HepG2 (cell line): Measurements from ENCODE around the gene GZMA. TPM values are rescaled to one million over a fixed set of nuclear protein-coding genes. Genes with fewer than 3 reads are reported as not detected.

Source experiments
- ATAC-seq: fragments of 200-7000 bp; cut with Tn5 transposase; 3 replicates; pipeline ENCODE4 v1.9.1; 2020; ENCODE audit warnings: mild to moderate bottlenecking, moderate library complexity
- BruUV-seq: library from RNA; stranded (reverse); fragments of 400-500 nt; replicated peaks from 2 replicates; lab custom pipeline; 2021; lab: Mats Ljungman, UMichigan
- CTCF ChIA-PET: fragments of 300-600 bp; formaldehyde crosslinking; extraction: SDS; loops from one replicate; lab custom pipeline; 2021; ENCODE audit warnings: low total read pairs, inconsistent platforms, low intra/inter-chr PET ratio; lab: Yijun Ruan, JAX
- POLR2A ChIA-PET: fragments of 350-600 bp; sonication (Branson Sonifier 250); formaldehyde crosslinking; loops from one replicate; lab custom pipeline; 2020; ENCODE audit warnings: antibody characterized with exemption, inconsistent platforms; lab: Yijun Ruan, JAX
- DNase-seq: peaks from one replicate; pipeline ENCODE4 v3.0.0-alpha.2; 2015; ENCODE audit warnings: low spot score
- FAIRE-seq: peaks from 3 replicates; lab custom pipeline; 2011; peaks lifted over from hg19 to GRCh38; lab: Jason Lieb, UNC
- H2AFZ ChIP-seq: one replicate; pipeline ENCODE4 v1.6.1; 2011; ENCODE audit warnings: low read length, inconsistent platforms
- H3K27ac ChIP-seq: fragments of 300-600 bp; 3 replicates; pipeline ENCODE4 v1.8.0; 2011; ENCODE audit warnings: mixed run types, mild to moderate bottlenecking, mixed read lengths, low read length, inconsistent platforms; ENCODE audit not compliant: insufficient read depth; ENCODE audit errors: extremely low read length
- H3K27me3 ChIP-seq, 2 experiments: fragments of 200-600 bp in 1 of 2; 2 replicates in 1 of 2; 3 replicates in 1 of 2; pipeline versions ENCODE4 v1.6.0 to v1.8.0; 2011; ENCODE audit warnings: low read length in 2 of 2, mild to moderate bottlenecking in 2 of 2, moderate library complexity in 2 of 2, inconsistent platforms in 1 of 2; ENCODE audit not compliant: insufficient read depth in 2 of 2, control insufficient read depth in 1 of 2
- H3K36me3 ChIP-seq, 2 experiments: fragments of 200-600 bp in 1 of 2; replicated peaks in 1 of 2; 2 replicates in 1 of 2; 3 replicates in 1 of 2; pipeline versions ENCODE4 v1.5.1 to v1.8.0; 2011; ENCODE audit warnings: low read length in 2 of 2, inconsistent platforms in 1 of 2; ENCODE audit not compliant: insufficient read depth in 2 of 2, control insufficient read depth in 1 of 2
- H3K4me1 ChIP-seq: 2 replicates; pipeline ENCODE4 v1.5.1; 2012; ENCODE audit warnings: low read length, inconsistent platforms; ENCODE audit not compliant: insufficient read depth
- H3K4me2 ChIP-seq: 2 replicates; pipeline ENCODE4 v1.6.0; 2011; ENCODE audit warnings: low read depth, low read length, inconsistent platforms
- H3K4me3 ChIP-seq, 3 experiments: fragments of 200-600 bp in 1 of 3; sonication (generic), shearing (Covaris generic) in 1 of 3; replicated peaks in 1 of 3; 2 replicates each; pipeline ENCODE4 v1.5.1; 2011 to 2016; ENCODE audit warnings: low read length in 3 of 3, inconsistent platforms in 2 of 3, low read depth in 2 of 3, mild to moderate bottlenecking in 2 of 3, control low read depth in 1 of 3, mixed read lengths in 1 of 3; ENCODE audit not compliant: insufficient read depth in 1 of 3
- H3K79me2 ChIP-seq: one replicate; pipeline ENCODE4 v1.6.1; 2011; ENCODE audit warnings: low read length, inconsistent platforms; ENCODE audit not compliant: insufficient read depth
- H3K9ac ChIP-seq: 2 replicates; pipeline ENCODE4 v1.6.0; 2011; ENCODE audit warnings: mild to moderate bottlenecking, low read depth, low read length, inconsistent platforms; ENCODE audit not compliant: insufficient read depth
- H3K9me3 ChIP-seq: 2 replicates; pipeline ENCODE4 v1.5.1; 2012; ENCODE audit warnings: mild to moderate bottlenecking, low read length
- H4K20me1 ChIP-seq: 2 replicates; pipeline ENCODE4 v1.6.0; 2011; ENCODE audit warnings: inconsistent platforms, mild to moderate bottlenecking, low read length, moderate library complexity; ENCODE audit not compliant: insufficient read depth
- ARHGAP35 ChIP-seq: sonication (generic); formaldehyde crosslinking; IDR thresholded peaks from 2 replicates; pipeline ENCODE4 v1.9.0; 2022; ENCODE audit warnings: mild to moderate bottlenecking, inconsistent platforms, moderate library complexity, missing genetic modification reagents, borderline replicate concordance
- HNF4A ChIP-seq: sonication (generic); formaldehyde crosslinking; IDR thresholded peaks from 2 replicates; pipeline ENCODE4 v1.4.0; 2020; ENCODE audit warnings: missing genetic modification reagents
- JDP2 ChIP-seq: sonication (generic); formaldehyde crosslinking; IDR thresholded peaks from 2 replicates; pipeline ENCODE4 v1.8.1; 2022; ENCODE audit warnings: missing genetic modification reagents, borderline replicate concordance
- NR1H2 ChIP-seq: sonication (generic); formaldehyde crosslinking; IDR thresholded peaks from 2 replicates; pipeline ENCODE4 v1.8.1; 2022; ENCODE audit warnings: low read depth, missing genetic modification reagents, borderline replicate concordance
- POLR2G ChIP-seq: fragments of 200-400 bp; formaldehyde crosslinking; IDR thresholded peaks from 2 replicates; pipeline ENCODE4 v1.6.1; 2018; ENCODE audit warnings: mild to moderate bottlenecking, low read depth, low read length, moderate library complexity
- RNF219 ChIP-seq: sonication (generic); formaldehyde crosslinking; IDR thresholded peaks from 2 replicates; pipeline ENCODE4 v1.5.0; 2020; ENCODE audit warnings: mild to moderate bottlenecking, missing genetic modification reagents
- SSRP1 ChIP-seq: IDR thresholded peaks from 2 replicates; pipeline ENCODE4 v1.6.1; 2016; ENCODE audit warnings: control low read depth
- ZBTB7A ChIP-seq: sonication (generic); formaldehyde crosslinking; IDR thresholded peaks from 2 replicates; pipeline ENCODE4 v1.8.0; 2022; ENCODE audit warnings: mild to moderate bottlenecking, missing genetic modification reagents
- ZNF12 ChIP-seq: sonication (generic); formaldehyde crosslinking; IDR thresholded peaks from 2 replicates; pipeline ENCODE4 v1.5.0; 2020; ENCODE audit warnings: missing genetic modification reagents
- ZXDC ChIP-seq: sonication (generic); formaldehyde crosslinking; IDR thresholded peaks from 2 replicates; pipeline ENCODE4 v1.5.0; 2020; ENCODE audit warnings: mild to moderate bottlenecking, missing genetic modification reagents
- WGBS: methylation state at CpG from one replicate; pipeline ENCODE4 v1.1.6; 2017; ENCODE audit warnings: low lambda C conversion rate; 5-methylcytosine and 5-hydroxymethylcytosine counted together
- in situ Hi-C: cut with HindIII; loops from 2 replicates; pipeline ENCODE4 v1.10.0; 2017; ENCODE audit warnings: low pct_unique_long_range_greater_than_20kb; ENCODE audit not compliant: extremely low pct_ligation_motif_present
- intact Hi-C: fragments of 100-400 bp; cut with micrococcal nuclease; formaldehyde crosslinking; loops from one replicate; pipeline ENCODE4 v1.10.0; 2022; ENCODE audit not compliant: unreplicated experiment
- polyA plus RNA-seq, 8 experiments: library from polyadenylated mRNA; depleted of rRNA in 3 of 8; stranded (reverse) in 7 of 8; unstranded in 1 of 8; fragments of >200 nt; fragmentation: Illumina TruSeq in 4 of 8; extraction: Trizol in 4 of 8; gene quantifications; 2 replicates each; pipeline versions ENCODE4 v1.2.1 to v1.2.3, GENCODE V29; 2011 to 2016; ENCODE audit warnings: low read depth in 4 of 8, missing spikeins in 1 of 8, mixed read lengths in 1 of 8; ENCODE audit not compliant: insufficient read depth in 1 of 8
- total RNA-seq, 5 experiments: library from RNA; depleted of rRNA; stranded (reverse); fragments of >200 nt; fragmentation: Illumina TruSeq; extraction: Trizol; gene quantifications; 2 replicates each; pipeline ENCODE4 v1.2.3, GENCODE V29; 2016; ENCODE audit warnings: low read depth in 1 of 5
- TF ChIP-seq, protein P1 (sequence below): sonication (generic); formaldehyde crosslinking; IDR thresholded peaks from 2 replicates; pipeline ENCODE4 v1.5.0; 2020; ENCODE audit warnings: missing genetic modification reagents
- TF ChIP-seq, protein P2 (sequence below): sonication (generic); formaldehyde crosslinking; IDR thresholded peaks from 2 replicates; pipeline ENCODE4 v1.8.1; 2023; ENCODE audit warnings: mild to moderate bottlenecking, missing genetic modification reagents, borderline replicate concordance
- TF ChIP-seq, protein P3 (sequence below): sonication (generic); formaldehyde crosslinking; IDR thresholded peaks from 2 replicates; pipeline ENCODE4 v1.4.0; 2020; ENCODE audit warnings: missing genetic modification reagents, borderline replicate concordance

Gene GZMA
- total and polyA plus RNA-seq, 2 of the 13 experiments (the other 11 are each of a cell fraction or from before 2014, with no cell fraction given): not detected

DNA sequence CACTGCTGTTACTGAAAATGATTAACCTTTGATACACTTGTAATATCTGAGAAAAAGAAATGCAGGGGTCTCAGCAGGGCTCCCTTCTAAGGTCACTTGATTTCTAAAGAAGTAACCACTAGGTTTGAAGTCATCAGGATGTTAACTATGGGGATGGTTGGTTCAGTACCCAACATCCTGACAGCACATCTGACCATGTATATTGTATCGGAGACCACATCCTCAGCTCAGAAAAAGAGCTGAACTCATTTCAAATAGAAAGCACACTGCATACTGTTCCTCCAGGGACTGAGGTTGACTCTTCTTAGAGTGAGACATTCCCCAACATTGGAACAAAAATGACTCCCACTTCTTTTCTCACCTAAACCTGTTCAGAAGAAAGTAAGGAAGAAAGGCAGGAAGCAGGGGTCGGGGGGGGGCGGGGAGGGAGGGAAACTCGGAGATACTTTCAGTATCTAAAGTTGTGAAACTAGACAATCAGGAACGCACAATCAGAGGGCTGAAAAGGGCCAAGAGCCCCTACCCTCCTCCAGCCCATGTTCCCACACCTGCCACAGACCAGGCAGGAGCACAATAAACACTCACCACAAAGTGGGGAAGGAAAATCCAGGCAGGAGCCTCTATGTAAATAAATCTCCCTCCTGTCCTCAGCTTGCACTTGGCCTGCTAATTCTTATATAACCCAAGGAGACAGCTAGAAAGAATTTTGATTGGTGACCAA, 730 bp upstream of the GZMA start (continued):
- no peak for TF ChIP-seq RNF219
- TF ChIP-seq ZNF12 (CRISPR knock-in tag): no peak
- TF ChIP-seq HNF4A (CRISPR knock-in tag): no peak

- DNase-seq (no peak), FAIRE-seq (no peak), ATAC-seq (no peak)
- POLR2A ChIA-PET: no interaction called here
- Histone ChIP-seq H4K20me1 (no peaks in the 10 kb centered on the region), H3K4me1 (no peaks in the 10 kb centered on the region), H3K4me2 (no peak overlapping the region), H3K9me3 (no peaks in the 10 kb centered on the region), H3K79me2 (no peaks in the 10 kb centered on the region), H3K4me3 (no peak overlapping the region), H3K27ac (no peak overlapping the region), H3K9ac (no peak overlapping the region), H2AFZ (no peak overlapping the region), H3K27me3 (no peaks in the 10 kb centered on the region), H3K36me3 (no peaks in the 10 kb centered on the region)
- CTCF ChIA-PET: no interaction called here
- in situ Hi-C loops (no loop called here), intact Hi-C loops (no loop called here)
- WGBS: 49% methylated on average over 2 of the region's 2 CpGs
- BruUV-seq: no TSS peak
- no peak for TF ChIP-seq ZXDC (CRISPR knock-in tag)
- TF ChIP-seq, protein P1, sequence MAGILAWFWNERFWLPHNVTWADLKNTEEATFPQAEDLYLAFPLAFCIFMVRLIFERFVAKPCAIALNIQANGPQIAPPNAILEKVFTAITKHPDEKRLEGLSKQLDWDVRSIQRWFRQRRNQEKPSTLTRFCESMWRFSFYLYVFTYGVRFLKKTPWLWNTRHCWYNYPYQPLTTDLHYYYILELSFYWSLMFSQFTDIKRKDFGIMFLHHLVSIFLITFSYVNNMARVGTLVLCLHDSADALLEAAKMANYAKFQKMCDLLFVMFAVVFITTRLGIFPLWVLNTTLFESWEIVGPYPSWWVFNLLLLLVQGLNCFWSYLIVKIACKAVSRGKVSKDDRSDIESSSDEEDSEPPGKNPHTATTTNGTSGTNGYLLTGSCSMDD (CRISPR knock-in tag): no peak
- no peak for TF ChIP-seq POLR2G
- TF ChIP-seq, protein P2, sequence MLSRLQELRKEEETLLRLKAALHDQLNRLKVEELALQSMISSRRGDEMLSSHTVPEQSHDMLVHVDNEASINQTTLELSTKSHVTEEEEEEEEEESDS (CRISPR knock-in tag): no peak
- no peak for TF ChIP-seq NR1H2 (CRISPR knock-in tag)
- TF ChIP-seq, protein P3, sequence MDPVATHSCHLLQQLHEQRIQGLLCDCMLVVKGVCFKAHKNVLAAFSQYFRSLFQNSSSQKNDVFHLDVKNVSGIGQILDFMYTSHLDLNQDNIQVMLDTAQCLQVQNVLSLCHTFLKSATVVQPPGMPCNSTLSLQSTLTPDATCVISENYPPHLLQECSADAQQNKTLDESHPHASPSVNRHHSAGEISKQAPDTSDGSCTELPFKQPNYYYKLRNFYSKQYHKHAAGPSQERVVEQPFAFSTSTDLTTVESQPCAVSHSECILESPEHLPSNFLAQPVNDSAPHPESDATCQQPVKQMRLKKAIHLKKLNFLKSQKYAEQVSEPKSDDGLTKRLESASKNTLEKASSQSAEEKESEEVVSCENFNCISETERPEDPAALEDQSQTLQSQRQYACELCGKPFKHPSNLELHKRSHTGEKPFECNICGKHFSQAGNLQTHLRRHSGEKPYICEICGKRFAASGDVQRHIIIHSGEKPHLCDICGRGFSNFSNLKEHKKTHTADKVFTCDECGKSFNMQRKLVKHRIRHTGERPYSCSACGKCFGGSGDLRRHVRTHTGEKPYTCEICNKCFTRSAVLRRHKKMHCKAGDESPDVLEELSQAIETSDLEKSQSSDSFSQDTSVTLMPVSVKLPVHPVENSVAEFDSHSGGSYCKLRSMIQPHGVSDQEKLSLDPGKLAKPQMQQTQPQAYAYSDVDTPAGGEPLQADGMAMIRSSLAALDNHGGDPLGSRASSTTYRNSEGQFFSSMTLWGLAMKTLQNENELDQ: no peak
- TF ChIP-seq ARHGAP35: no peak
- TF ChIP-seq ZBTB7A: no peak
- TF ChIP-seq SSRP1 (CRISPR knock-in tag): no peak
- TF ChIP-seq JDP2 (CRISPR knock-in tag): no peak
These were observed 1.8 kb downstream of the GZMA start for GRCh38 chr5:55104036-55104772.
